SK-N-SH (cell line): ENCODE results near the gene ZDHHC11.
"Not testable (repeated sequence)": the region's sequence is repeated elsewhere in the genome, so short reads cannot be mapped to it uniquely, and the experiment has no call there.

Experiments
- CTCF ChIP-seq: fragments of 200-600 bp; sonication (generic); IDR thresholded peaks from 2 replicates; pipeline ENCODE4 v1.6.1; 2017; ENCODE audit warnings: antibody characterized with exemption, mild to moderate bottlenecking, moderate library complexity
- EP300 ChIP-seq, 2 experiments: IDR thresholded peaks; 2 replicates each; pipeline versions ENCODE4 v1.4.0 to v1.6.1; 2012; ENCODE audit warnings: borderline replicate concordance in 1 of 2, low read depth in 1 of 2, low read length in 1 of 2
- EZH2phosphoT487 ChIP-seq: fragments of 200-600 bp; sonication (generic); IDR thresholded peaks from 2 replicates; pipeline ENCODE4 v1.6.1; 2017; ENCODE audit warnings: low read depth, mixed run types, mild to moderate bottlenecking, antibody characterized with exemption, moderate library complexity, borderline replicate concordance
- REST ChIP-seq: IDR thresholded peaks from 2 replicates; pipeline ENCODE4 v1.6.1; 2012; ENCODE audit warnings: mild to moderate bottlenecking, low read depth, low read length, moderate library complexity
- SIN3A ChIP-seq: IDR thresholded peaks from 2 replicates; pipeline ENCODE4 v1.6.1; 2012; ENCODE audit warnings: low read depth, mild to moderate bottlenecking, low read length, moderate library complexity, borderline replicate concordance
- SMC3 ChIP-seq: IDR thresholded peaks from 2 replicates; pipeline ENCODE4 v1.6.1; 2012; ENCODE audit warnings: low read depth, low read length, improper control_type of control experiment
- TAF1 ChIP-seq: IDR thresholded peaks from 2 replicates; pipeline ENCODE4 v1.6.1; 2012; ENCODE audit warnings: low read depth, mild to moderate bottlenecking, low read length, moderate library complexity, borderline replicate concordance
- TEAD4 ChIP-seq: IDR thresholded peaks from 2 replicates; pipeline ENCODE4 v1.4.0; 2012; ENCODE audit warnings: mild to moderate bottlenecking, borderline replicate concordance; ENCODE audit not compliant: insufficient read depth
- YY1 ChIP-seq: IDR thresholded peaks from 2 replicates; pipeline ENCODE4 v1.4.0; 2012; ENCODE audit warnings: low read depth, mild to moderate bottlenecking
- ZBTB33 ChIP-seq: IDR thresholded peaks from 2 replicates; pipeline ENCODE4 v1.4.0; 2012; ENCODE audit warnings: low read depth, borderline replicate concordance

DNA sequence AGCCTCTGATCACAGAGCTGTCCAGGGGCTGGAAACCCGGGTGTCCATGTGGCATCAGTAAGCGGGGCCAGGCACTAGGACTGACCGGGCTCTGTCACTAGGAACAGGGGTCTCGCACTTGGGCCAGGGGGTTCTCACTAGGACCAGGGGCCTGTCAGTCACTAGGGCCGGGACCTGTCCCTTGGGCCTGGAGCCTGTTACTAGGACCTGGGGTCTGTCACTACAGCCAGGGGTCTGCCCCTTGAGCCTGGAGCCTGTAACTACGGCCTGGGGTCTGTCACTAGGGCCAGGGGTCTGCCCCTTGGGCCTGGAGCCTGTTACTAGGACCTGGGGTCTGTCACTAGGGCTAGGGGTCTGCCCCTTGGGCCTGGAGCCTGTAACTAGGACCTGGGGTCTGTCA, 76.5 kb downstream of the ZDHHC11 start:
- TF ChIP-seq CTCF; TAF1; ZBTB33; TEAD4; REST; YY1; SIN3A; EP300 (IDR thresholded peaks at IDR 0.05; ENCODE audit: borderline replicate concordance in 1 of 2, low read depth in 1 of 2, low read length in 1 of 2); EZH2phosphoT487; SMC3: not testable (repeated sequence)
